Liver (tissue), 9 donors: ENCODE data around the gene UBE2D1. TPM values are rescaled to one million over a fixed set of nuclear protein-coding genes. Genes with fewer than 3 reads are reported as not detected.

Experiments used
- DNase-seq: peaks from one replicate; pipeline ENCODE4 v3.0.0-alpha.2; 2017; ENCODE audit warnings: low spot score
- H3K27ac ChIP-seq, 2 donors: one replicate each; pipeline ENCODE4 v1.7.0; 2013; ENCODE audit warnings: inconsistent platforms in 2 of 2, low read length in 2 of 2, control low read depth in 1 of 2, low read depth in 1 of 2, mild to moderate bottlenecking in 1 of 2
- H3K27me3 ChIP-seq, 4 donors: one replicate each; pipeline versions ENCODE4 v1.6.1 to v1.7.0; 2013; ENCODE audit warnings: low read length in 3 of 4, inconsistent platforms in 1 of 4, mild to moderate bottlenecking in 1 of 4, moderate library complexity in 1 of 4; ENCODE audit not compliant: control insufficient read depth in 4 of 4, insufficient read depth in 4 of 4
- H3K36me3 ChIP-seq, 4 donors: one replicate each; pipeline versions ENCODE4 v1.6.1 to v1.7.0; 2013; ENCODE audit warnings: low read length in 3 of 4, mild to moderate bottlenecking in 3 of 4, low read depth in 1 of 4, moderate library complexity in 1 of 4; ENCODE audit not compliant: control insufficient read depth in 4 of 4, insufficient read depth in 3 of 4
- H3K4me1 ChIP-seq, 4 donors: one replicate each; pipeline versions ENCODE4 v1.6.1 to v1.7.0; 2013; ENCODE audit warnings: low read length in 3 of 4, mild to moderate bottlenecking in 3 of 4, moderate library complexity in 1 of 4; ENCODE audit not compliant: control insufficient read depth in 4 of 4, insufficient read depth in 4 of 4
- H3K4me3 ChIP-seq, 3 donors: one replicate each; pipeline versions ENCODE4 v1.6.1 to v1.7.0; 2013; ENCODE audit warnings: low read length in 3 of 3, control low read depth in 1 of 3, low read depth in 1 of 3, mild to moderate bottlenecking in 1 of 3
- H3K9ac ChIP-seq, 2 donors: one replicate each; pipeline ENCODE4 v1.7.0; 2013; ENCODE audit warnings: low read length in 2 of 2, mild to moderate bottlenecking in 2 of 2, moderate library complexity in 2 of 2, control low read depth in 1 of 2, low read depth in 1 of 2
- H3K9me3 ChIP-seq, 4 donors: one replicate each; pipeline versions ENCODE4 v1.6.1 to v1.7.0; 2013; ENCODE audit warnings: low read length in 3 of 4; ENCODE audit not compliant: control insufficient read depth in 4 of 4
- ATF3 ChIP-seq: IDR thresholded peaks from 2 replicates; pipeline ENCODE4 v1.6.1; 2016; ENCODE audit warnings: antibody characterized with exemption
- CTCF ChIP-seq: fragments of 150-350 bp; IDR thresholded peaks from 2 replicates; pipeline ENCODE4 v1.5.1; 2017; ENCODE audit warnings: improper control_type of control experiment, low read depth, low read length; ENCODE audit not compliant: missing input control
- EGR1 ChIP-seq, 2 donors: IDR thresholded peaks; 2 replicates each; pipeline ENCODE4 v1.6.1; 2016 to 2018; ENCODE audit warnings: antibody characterized with exemption in 2 of 2, low read depth in 2 of 2
- FOXA1 ChIP-seq: IDR thresholded peaks from 2 replicates; pipeline ENCODE4 v1.6.1; 2016; ENCODE audit warnings: antibody characterized with exemption
- FOXA2 ChIP-seq: IDR thresholded peaks from 2 replicates; pipeline ENCODE4 v1.6.1; 2016; ENCODE audit warnings: antibody characterized with exemption
- GABPA ChIP-seq, 2 donors: IDR thresholded peaks in 1 of 2; conservative IDR thresholded peaks in 1 of 2; 2 replicates each; pipeline ENCODE4 v1.6.1; 2016; ENCODE audit warnings: antibody characterized with exemption in 2 of 2, mild to moderate bottlenecking in 1 of 2, moderate library complexity in 1 of 2
- HNF4A ChIP-seq, 2 donors: conservative IDR thresholded peaks; 2 replicates each; pipeline ENCODE4 v1.6.1; 2016; ENCODE audit warnings: antibody characterized with exemption in 2 of 2, mild to moderate bottlenecking in 2 of 2
- HNF4G ChIP-seq: IDR thresholded peaks from 2 replicates; pipeline ENCODE4 v1.6.1; 2016; ENCODE audit warnings: antibody characterized with exemption
- JUND ChIP-seq, 2 donors: IDR thresholded peaks; 2 replicates each; pipeline ENCODE4 v1.6.1; 2016; ENCODE audit warnings: antibody characterized with exemption in 2 of 2
- MAX ChIP-seq: IDR thresholded peaks from 2 replicates; pipeline ENCODE4 v1.6.1; 2016; ENCODE audit warnings: antibody characterized with exemption
- NR2F2 ChIP-seq: IDR thresholded peaks from 2 replicates; pipeline ENCODE4 v1.6.1; 2016; ENCODE audit warnings: antibody characterized with exemption
- RAD21 ChIP-seq, 2 donors: IDR thresholded peaks; 2 replicates each; pipeline ENCODE4 v1.6.1; 2016; ENCODE audit warnings: antibody characterized with exemption in 2 of 2, mild to moderate bottlenecking in 2 of 2
- REST ChIP-seq: IDR thresholded peaks from 2 replicates; pipeline ENCODE4 v1.6.1; 2016; ENCODE audit warnings: antibody characterized with exemption, mild to moderate bottlenecking
- RXRA ChIP-seq, 2 donors: IDR thresholded peaks; 2 replicates each; pipeline ENCODE4 v1.6.1; 2017 to 2018; ENCODE audit warnings: antibody characterized with exemption in 2 of 2, mild to moderate bottlenecking in 1 of 2
- SP1 ChIP-seq: IDR thresholded peaks from 2 replicates; pipeline ENCODE4 v1.6.1; 2018; ENCODE audit warnings: antibody characterized with exemption, mild to moderate bottlenecking
- TAF1 ChIP-seq: conservative IDR thresholded peaks from 2 replicates; pipeline ENCODE4 v1.6.1; 2016; ENCODE audit warnings: antibody characterized with exemption, mild to moderate bottlenecking
- YY1 ChIP-seq: IDR thresholded peaks from 2 replicates; pipeline ENCODE4 v1.6.1; 2016; ENCODE audit warnings: antibody characterized with exemption, mild to moderate bottlenecking
- ZBTB33 ChIP-seq: IDR thresholded peaks from 2 replicates; pipeline ENCODE4 v1.6.1; 2016; ENCODE audit warnings: antibody characterized with exemption
- WGBS: extraction: QIAGEN DNeasy Blood & Tissue Kit; methylation state at CpG from one replicate; pipeline ENCODE4 v1.1.7; 2013; 5-methylcytosine and 5-hydroxymethylcytosine counted together
- polyA plus RNA-seq, 2 donors: library from polyadenylated mRNA; stranded (reverse) in 1 of 2; unstranded in 1 of 2; fragments of 200-250 nt in 1 of 2; fragments of >200 nt in 1 of 2; fragmentation: Nextera tagmentation in 1 of 2; extraction: Ambion mirVana in 1 of 2; gene quantifications; one replicate each; pipeline versions ENCODE4 v1.2.1 to v1.2.3, GENCODE V29; 2013 to 2015
- total RNA-seq, 2 donors: library from RNA; depleted of rRNA; stranded (reverse); fragments of >200 nt; gene quantifications; one replicate each; pipeline ENCODE4 v1.2.3, GENCODE V29; 2014
- donor health status: healthy.
- donor health status: healthy.
- donor health status: healthy.
- donor health status: healthy.
- donor health status: healthy.

The UBE2D1 gene
- total and polyA plus RNA-seq, 4 donors = 3.5 to 6.8 (median 5.8) TPM

- no peaks in the 10 kb centered on the region for H3K36me3 ChIP-seq
- no peak overlapping the region for H3K9ac ChIP-seq
- DNase-seq = no peak
- peaks cover 0 to 4% (median 2%) of the 10 kb centered on the region in 4 donors for H3K4me1 ChIP-seq
- H3K27me3 ChIP-seq = no peaks in the 10 kb centered on the region
- no peak overlapping the region for H3K4me3 ChIP-seq
- no peak for TF ChIP-seq CTCF
- 89% methylated on average over 7 of the region's 7 CpGs for WGBS
- no peak overlapping the region for H3K27ac ChIP-seq
- no peaks in the 10 kb centered on the region for H3K9me3 ChIP-seq
Measured at GRCh38 chr10:58351616-58352578, 17.1 kb downstream of the UBE2D1 start.

GRCh38 chr10:58352956-58353610, 18.3 kb downstream of the UBE2D1 start:
- H3K4me1 ChIP-seq = peaks cover 0 to 4% (median 2%) of the 10 kb centered on the region in 4 donors

More at GRCh38 chr10:58352956-58353610, 18.3 kb downstream of the UBE2D1 start:
- H3K9ac ChIP-seq = no peak overlapping the region
- WGBS = 56% methylated on average over 2 of the region's 2 CpGs
- no peaks in the 10 kb centered on the region for H3K27me3 ChIP-seq
- no peak for DNase-seq
- H3K9me3 ChIP-seq = no peaks in the 10 kb centered on the region
- no peak overlapping the region for H3K27ac ChIP-seq
- no peaks in the 10 kb centered on the region for H3K36me3 ChIP-seq
- TF ChIP-seq MAX (no peak), CTCF (no peak), NR2F2 (no peak), ZBTB33 (no peak), YY1 (no peak), TAF1 (no peak), RXRA (IDR thresholded peaks at IDR 0.05) (no peak), REST (no peak), FOXA2 (no peak), SP1 (no peak), RAD21 (IDR thresholded peaks at IDR 0.05) (no peak), HNF4A (conservative IDR thresholded peaks at IDR 0.05) (no peak), FOXA1 (no peak), GABPA (IDR thresholded peaks at IDR 0.05 in 1 of 2, conservative IDR thresholded peaks at IDR 0.05 in 1 of 2) (no peak), HNF4G (no peak), EGR1 (IDR thresholded peaks at IDR 0.05; ENCODE audit: low read depth in 2 of 2) (no peak), ATF3 (no peak), JUND (IDR thresholded peaks at IDR 0.05) (no peak)
- no peak overlapping the region for H3K4me3 ChIP-seq
